ENCODE data around the gene MTCL1.

DNA sequence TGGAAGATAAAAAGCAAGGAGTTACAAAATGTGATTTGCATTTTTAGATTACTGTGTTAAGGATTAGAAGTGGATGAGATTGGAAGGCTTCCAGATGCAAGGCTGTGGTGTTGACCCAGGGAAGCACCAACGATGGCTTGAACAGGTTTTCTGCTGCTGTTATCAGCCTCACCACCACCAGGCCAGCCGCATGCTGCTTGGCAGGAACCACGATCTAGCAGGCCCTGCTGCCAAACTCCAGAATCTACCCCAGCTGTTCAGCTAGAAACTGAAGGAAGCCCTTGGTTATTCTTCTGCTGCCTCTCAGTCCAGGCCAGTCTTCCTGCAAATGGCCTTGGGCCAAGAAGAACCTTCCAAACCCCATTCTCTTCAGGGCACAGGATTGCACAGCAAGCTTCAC lies 133.9 kb downstream of the MTCL1 start:
- no peak for TF ChIP-seq POLR2A (IDR thresholded peaks at IDR 0.05)
- TF ChIP-seq, protein P1, sequence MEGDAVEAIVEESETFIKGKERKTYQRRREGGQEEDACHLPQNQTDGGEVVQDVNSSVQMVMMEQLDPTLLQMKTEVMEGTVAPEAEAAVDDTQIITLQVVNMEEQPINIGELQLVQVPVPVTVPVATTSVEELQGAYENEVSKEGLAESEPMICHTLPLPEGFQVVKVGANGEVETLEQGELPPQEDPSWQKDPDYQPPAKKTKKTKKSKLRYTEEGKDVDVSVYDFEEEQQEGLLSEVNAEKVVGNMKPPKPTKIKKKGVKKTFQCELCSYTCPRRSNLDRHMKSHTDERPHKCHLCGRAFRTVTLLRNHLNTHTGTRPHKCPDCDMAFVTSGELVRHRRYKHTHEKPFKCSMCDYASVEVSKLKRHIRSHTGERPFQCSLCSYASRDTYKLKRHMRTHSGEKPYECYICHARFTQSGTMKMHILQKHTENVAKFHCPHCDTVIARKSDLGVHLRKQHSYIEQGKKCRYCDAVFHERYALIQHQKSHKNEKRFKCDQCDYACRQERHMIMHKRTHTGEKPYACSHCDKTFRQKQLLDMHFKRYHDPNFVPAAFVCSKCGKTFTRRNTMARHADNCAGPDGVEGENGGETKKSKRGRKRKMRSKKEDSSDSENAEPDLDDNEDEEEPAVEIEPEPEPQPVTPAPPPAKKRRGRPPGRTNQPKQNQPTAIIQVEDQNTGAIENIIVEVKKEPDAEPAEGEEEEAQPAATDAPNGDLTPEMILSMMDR (IDR thresholded peaks at IDR 0.05): no peak
- no peak for TF ChIP-seq POLR2AphosphoS5 (IDR thresholded peaks at IDR 0.05)
